GM15510 (cell line): ENCODE results near the gene CPNE7.

Experiments used
- POLR2A ChIP-seq: IDR thresholded peaks from 3 replicates; pipeline ENCODE4 v1.6.1; 2011; ENCODE audit warnings: borderline replicate concordance; ENCODE audit not compliant: insufficient read length; ENCODE audit errors: extremely low read depth

Gene CPNE7

DNA sequence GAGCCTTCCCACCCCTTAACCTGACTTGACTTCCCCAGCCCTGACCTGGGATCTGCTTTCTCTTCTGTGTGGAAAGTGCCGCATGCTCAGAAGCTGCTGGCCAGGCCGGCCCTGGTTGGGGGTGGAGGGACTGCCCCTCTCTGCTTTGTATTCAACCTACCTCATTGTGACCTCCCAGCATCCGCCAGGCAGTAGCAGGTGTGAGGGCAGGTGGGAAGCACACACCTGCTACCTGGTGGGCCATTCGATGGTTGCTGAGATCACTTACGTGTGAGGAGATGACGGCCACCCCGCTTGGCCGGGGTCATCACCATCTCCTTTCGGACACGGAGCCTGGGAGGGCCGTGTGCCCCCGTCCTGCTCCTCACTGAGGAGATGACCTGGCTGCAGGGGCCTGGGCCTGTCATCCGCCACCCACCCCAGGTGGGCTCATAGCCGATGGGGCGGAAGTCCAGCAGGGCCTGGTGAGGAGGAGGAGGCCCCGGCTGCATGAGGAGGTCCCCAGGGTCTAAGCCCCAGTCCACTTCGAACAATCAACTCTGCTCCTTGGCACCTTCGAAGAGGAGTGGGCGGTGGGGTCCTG is 7.1 kb downstream of the CPNE7 start:
- no peak for TF ChIP-seq POLR2A

DNA sequence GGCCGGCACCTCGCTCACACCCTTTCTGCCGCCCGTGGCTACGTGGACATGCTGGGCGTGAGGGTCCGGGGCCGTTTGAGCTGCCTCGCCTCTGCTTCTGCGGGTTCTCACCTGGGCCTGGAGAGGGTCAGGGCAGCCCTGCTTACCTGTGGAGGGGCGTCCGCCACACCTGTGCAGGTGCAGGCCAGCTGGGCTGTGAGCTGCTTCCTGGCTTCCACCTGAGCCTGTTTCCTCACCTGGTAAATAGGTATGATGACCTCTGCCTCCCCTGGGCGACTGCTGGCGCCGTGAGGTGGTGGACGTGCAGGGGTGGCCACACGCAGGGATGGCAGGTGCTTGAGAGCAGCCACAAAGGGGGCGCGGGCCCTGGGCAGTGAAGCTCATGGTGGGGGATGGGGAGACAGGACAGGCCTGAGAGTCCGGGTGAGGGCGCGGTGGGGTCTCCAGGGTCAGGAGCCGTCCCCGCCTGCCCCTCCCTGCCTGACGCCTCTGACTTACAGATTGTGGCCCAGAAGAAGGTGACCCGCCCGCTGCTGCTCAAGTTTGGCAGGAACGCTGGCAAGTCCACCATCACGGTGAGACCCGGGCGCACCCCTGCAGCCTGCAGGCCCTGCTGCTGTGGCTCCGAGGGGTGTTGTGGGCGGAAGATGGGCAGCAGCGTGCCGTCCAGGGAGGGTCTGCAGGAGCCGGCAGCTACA is 7.8 kb downstream of the CPNE7 start:
- TF ChIP-seq POLR2A: no peak

DNA sequence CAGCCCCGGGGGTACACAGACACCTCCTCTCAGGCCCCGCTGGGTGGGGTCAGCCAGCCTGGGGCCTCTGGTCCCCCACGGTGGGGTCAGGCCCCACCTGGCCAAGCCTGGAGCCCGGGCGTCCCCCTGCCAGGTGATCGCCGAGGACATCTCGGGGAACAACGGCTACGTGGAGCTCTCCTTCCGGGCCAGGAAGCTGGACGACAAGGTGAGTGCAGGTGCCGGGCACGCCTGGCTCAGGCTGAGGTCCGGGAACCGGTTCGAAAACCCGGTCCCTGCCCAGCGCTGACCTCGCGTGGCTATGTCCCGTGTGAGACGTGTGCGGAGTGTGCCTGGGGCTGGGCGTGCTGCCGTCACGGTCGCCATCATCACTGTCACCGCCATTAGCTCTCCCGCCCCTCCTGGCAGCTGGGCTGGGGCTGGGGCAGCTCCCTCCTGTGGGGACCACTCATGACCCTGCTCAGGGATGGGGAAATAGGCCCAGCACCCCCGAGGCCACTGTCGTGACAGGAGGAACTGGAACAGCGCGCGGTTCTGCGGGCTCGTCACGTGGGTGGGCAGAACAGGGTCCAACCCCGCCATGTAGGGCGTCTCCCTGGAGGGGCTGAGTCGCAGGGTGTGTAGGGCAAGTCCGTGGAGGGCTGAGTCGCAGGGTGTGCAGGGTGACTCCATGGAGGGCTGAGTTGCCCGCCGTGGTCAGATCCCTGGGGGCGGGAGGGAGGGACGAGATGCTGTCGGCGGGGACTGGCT is 8.5 kb downstream of the CPNE7 start:
- TF ChIP-seq POLR2A: no peak

DNA sequence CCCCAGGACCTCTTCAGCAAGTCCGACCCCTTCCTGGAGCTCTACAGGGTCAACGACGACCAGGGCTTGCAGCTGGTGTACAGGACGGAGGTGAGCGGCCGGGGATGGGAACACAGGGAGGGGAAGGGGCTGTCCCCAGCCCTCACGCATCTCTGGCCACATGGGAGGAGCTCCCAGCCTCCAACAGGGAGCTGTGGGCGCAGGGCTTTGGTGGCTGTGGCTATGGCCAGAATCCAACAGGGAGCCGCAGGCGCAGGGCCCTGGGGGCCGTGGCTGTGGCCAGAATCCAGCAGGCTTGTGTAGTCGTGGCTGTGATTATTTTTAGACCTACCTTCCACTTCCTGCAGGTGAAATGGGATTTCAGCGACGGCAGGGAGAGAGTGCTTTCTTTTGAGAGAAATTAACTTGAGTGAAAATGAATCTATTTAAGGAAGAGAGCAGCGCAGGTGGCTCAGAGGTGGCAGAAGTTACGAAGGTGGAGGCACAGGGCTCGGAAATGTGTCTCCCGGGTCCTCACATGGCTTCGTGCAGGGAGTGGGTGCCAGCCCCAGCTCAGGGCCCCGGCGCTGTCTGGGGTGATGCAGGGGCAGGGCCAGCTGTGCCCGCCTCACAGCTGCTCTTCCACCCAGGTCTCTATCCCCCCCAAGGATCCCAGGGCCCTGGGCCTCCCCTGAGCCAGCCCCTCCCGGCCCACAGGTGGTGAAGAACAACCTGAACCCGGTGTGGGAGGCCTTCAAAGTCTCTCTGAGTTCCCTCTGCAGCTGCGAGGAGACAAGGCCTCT is 9.4 kb downstream of the CPNE7 start:
- no peak for TF ChIP-seq POLR2A

DNA sequence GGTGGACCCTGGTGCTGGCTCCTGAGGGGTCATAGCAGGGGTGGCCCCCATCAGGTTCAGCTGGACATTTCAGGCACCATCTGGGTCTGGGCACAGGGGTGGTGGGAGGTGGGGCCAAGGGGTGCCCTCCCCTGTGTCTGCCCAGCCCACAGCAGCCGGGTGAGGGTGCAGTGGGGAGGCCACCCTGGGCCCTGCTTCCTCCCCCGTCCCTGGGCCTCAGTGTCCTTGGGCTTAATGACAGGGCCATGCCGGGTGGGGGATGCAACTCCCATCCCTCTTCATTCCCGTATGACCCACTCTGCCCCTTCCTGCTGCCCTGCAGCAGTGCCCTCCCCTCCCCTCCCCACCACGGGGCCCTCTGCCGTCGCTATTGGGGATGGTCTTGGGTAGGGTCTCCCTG is 10.7 kb downstream of the CPNE7 start:
- no peak for TF ChIP-seq POLR2A

DNA sequence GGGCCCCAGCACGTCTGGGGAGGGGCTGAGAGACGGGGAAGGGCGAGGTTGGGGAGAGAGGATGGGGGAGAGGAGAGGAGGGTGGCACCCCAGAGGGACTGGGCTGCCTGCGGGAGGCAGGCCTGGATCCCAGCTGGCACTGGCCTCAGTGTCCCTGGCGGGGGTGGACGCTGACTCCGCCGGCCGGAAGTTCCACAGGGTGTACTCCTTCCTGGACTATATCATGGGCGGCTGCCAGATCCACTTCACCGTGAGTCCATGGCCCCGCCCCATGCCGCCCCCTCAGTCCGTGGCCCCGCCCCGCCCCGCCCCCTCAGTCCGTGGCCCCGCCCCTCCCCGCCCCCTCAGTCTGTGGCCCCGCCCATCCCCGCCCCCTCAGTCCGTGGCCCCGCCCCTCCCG is 11.3 kb downstream of the CPNE7 start:
- TF ChIP-seq POLR2A: no peak

DNA sequence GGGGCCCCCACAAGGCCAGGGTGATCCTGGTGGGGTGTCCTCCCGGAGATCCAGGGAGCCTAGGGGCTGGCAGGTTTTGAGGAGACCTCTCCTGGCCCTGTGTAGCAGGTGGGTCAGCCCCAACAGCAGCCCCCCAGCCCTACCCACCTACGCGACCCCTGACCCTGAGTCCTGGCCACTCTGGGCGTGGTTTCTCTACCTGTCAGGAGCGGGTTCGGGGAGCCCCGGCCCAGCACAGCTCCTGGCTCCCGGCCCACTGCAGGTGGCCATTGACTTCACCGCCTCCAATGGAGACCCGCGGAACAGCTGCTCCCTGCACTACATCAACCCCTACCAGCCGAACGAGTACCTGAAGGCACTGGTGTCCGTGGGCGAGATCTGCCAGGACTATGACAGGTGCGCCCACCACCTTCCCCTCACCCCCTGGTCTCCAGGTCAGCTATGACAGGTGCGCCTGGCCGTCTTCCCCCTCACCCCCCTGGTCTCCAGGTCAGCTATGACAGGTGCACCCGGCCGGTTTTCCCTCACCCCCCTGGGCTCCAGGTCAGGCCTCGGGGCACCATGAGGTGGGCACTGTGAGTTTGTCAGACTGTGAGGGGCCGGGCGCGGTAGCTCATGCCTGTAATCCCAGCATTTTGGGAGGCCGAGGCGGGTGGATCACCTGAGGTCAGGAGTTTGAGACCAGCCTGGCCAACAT is 13.0 kb downstream of the CPNE7 start:
- TF ChIP-seq POLR2A: no peak

DNA sequence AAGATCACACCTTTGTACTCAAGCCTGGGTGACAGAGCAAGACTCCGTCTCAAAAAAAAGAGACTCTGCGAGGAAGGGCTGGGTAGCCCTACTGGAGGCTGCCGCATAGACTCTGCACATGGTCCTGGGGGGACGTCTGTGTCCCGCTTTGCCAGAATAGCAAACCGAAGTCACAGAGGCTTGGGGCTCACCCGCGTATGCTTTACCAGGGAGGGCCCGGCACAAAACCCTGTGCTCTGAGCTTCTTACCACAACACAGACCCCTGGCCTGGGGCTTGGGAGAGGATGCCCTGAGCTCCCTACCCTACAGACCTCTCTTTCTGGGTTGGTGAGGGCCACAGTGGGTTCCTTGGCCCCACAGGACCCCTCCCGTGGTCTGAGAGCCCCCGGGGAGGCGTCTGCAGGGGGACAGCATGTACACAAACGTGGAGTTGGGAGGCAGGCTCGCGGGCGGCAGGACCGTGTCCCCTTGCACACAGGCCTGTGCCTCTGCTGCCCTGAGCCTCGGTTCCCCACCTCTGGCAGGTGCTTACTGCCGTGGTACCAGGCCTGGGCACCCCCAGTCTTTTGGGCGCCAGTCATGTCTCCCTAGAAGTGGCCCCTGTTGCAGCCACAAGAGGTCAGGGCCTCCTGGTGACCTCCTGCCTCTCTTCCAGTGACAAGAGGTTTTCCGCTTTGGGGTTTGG is 13.8 kb downstream of the CPNE7 start:
- no peak for TF ChIP-seq POLR2A

DNA sequence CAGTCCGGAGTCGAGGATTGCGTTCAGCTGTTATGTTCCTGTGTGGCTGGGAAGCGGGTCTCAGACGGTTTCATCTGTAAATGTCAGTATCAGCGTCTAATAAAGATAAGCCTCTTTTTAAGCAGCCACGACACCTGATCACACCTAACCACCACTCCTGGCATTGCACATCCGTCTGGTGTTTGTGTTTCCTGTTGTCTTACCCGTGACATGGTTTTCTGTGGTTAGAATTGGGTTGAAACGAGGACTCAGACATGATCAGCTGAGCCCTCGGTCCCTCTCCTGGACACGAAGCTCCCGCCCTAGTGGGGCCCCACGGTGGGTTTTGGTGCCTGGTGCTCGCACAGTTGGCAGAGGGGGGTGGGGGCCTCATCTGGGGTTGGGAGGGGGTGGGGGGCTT is 18.3 kb downstream of the CPNE7 start:
- TF ChIP-seq POLR2A: no peak

DNA sequence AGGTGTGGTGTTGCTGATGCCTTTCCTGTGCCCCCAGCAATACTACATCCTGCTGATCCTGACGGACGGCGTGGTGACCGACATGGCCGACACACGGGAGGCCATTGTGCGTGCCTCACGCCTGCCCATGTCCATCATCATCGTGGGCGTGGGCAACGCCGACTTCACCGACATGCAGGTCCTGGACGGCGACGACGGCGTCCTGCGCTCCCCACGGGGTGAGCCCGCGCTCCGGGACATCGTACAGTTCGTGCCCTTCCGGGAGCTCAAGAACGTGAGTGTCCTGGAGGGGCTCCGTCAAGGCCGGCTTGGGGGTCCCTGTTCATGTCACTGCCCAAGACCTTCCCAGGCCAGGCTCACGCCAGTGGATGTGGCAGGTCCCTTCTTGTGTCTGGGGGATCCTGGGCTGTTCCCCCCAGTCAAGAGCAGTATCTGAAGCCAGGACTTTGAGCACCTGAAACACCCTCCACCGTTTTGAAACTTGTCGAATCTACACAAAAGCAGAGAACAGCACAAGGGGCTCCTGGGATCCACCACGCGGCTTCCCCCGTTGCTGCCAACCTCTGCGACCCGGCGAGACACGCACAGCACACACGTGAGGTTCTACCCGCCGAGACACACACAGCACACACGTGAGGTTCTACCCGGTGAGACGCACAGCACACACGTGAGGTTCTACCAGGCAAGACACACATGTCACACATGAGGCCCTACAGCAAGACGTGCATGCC is 19.9 kb downstream of the CPNE7 start:
- TF ChIP-seq POLR2A: no peak

DNA sequence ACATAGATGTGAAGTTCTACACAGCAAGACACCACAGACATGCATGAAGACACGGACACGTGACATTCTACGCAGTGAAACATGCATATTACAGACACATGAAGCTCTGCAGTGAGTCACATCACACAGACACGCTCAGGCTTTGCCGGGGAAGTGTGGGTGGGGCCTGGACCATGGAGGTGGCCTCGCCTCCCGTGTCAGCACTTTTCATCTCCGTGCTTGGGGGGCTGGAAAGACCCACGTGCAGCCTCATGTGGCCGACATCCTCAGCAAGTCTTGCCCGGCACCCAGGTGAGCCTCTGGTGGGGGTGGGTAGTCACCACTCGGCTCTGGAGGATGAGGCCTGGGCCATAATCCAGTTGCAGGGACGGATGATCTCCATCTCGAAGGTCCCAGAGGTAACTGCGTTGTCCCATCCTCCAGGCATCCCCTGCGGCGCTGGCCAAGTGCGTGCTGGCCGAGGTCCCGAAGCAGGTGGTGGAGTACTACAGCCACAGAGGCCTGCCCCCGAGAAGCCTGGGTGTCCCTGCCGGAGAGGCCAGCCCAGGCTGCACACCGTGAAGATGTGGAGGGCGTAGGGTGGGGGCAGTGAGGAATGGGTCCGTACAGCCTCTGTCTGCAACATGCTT is 20.6 kb downstream of the CPNE7 start:
- no peak for TF ChIP-seq POLR2A

DNA sequence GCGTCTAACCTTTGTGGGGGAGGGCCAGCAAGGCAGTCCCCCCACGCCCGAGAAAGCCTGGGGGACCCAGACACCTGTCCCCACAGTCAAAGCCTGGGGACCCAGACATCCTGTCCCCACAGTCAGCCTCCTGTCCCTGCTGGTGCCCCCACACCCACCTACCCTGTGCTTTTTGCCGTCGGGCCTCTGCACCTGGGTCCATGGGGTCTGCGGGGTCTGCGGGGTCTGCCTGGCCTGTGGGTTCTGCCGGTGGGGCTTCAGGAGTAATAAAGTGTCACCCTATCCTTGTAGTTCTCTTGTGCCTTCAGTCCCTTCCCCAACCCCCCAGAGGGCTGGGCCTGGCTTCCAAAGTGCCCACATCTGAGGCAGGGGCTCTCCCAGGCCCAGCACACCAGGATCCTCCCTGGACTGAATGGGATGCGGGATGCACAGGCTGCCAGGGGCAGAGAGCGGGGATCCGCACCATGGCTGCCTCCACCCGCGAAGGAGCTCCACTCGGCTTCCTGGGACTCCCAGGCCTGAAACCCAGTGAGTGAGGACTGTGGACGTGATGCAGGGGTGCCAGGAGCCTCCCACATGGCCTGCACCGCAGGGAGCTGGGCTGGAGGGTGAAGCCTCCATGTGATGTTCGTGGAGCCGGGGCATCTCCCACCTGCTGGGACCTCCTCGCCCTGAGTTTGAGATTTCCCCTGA is 21.5 kb downstream of the CPNE7 start:
- TF ChIP-seq POLR2A: no peak
